Neural cell (in vitro differentiated cells): ENCODE data around the gene PPM1L.

Experiments
- CTCF ChIP-seq: fragments of 450-650 bp; IDR thresholded peaks from 2 replicates; pipeline ENCODE4 v1.5.1; 2014; ENCODE audit warnings: antibody characterized with exemption, mild to moderate bottlenecking, moderate library complexity; ENCODE audit not compliant: poor library complexity, severe bottlenecking
- EP300 ChIP-seq: fragments of 450-650 bp; conservative IDR thresholded peaks from 2 replicates; pipeline ENCODE4 v1.6.1; 2014; ENCODE audit warnings: antibody characterized with exemption, mild to moderate bottlenecking, moderate library complexity; ENCODE audit not compliant: poor library complexity, severe bottlenecking

- TF ChIP-seq CTCF (no peak), EP300 (no peak)
Measured at GRCh38 chr3:160722331-160722730, 33.7 kb upstream of the PPM1L start.
